HepG2 (cell line): ENCODE results near the gene ESR1. TPM values are rescaled to one million over a fixed set of nuclear protein-coding genes. Genes with fewer than 3 reads are reported as not detected.

Source experiments
- CCAR2 ChIP-seq: fragments of 200-400 bp; formaldehyde crosslinking; optimal IDR thresholded peaks from 2 replicates; pipeline ENCODE3; 2018; ENCODE audit warnings: low read depth, mild to moderate bottlenecking, low read length, moderate library complexity
- HHEX ChIP-seq: IDR thresholded peaks from 2 replicates; pipeline ENCODE4 v1.6.1; 2016; ENCODE audit warnings: control low read depth
- JARID2 ChIP-seq: sonication (generic); formaldehyde crosslinking; IDR thresholded peaks from 2 replicates; pipeline ENCODE4 v1.8.1; 2023; ENCODE audit warnings: missing genetic modification reagents, inconsistent platforms; ENCODE audit not compliant: insufficient replicate concordance
- KDM6A ChIP-seq: IDR thresholded peaks from 2 replicates; pipeline ENCODE4 v1.6.1; 2016; ENCODE audit warnings: low read depth
- KLF9 ChIP-seq: IDR thresholded peaks from 2 replicates; pipeline ENCODE4 v1.6.1; 2016; ENCODE audit warnings: low read depth
- MATR3 ChIP-seq: sonication (generic); formaldehyde crosslinking; IDR thresholded peaks from 2 replicates; pipeline ENCODE4 v1.4.0; 2020; ENCODE audit warnings: missing genetic modification reagents
- POGZ ChIP-seq: sonication (generic); formaldehyde crosslinking; IDR thresholded peaks from 2 replicates; pipeline ENCODE4 v1.4.0; 2020; ENCODE audit warnings: mild to moderate bottlenecking, missing genetic modification reagents
- SOX13 ChIP-seq, 3 experiments: fragments of 450-650 bp in 1 of 3; sonication (generic) in 1 of 3; formaldehyde crosslinking in 1 of 3; IDR thresholded peaks in 2 of 3; conservative IDR thresholded peaks in 1 of 3; 2 replicates each; pipeline versions ENCODE4 v1.5.0 to v1.6.1; 2016 to 2020; ENCODE audit warnings: antibody characterized with exemption in 1 of 3, mild to moderate bottlenecking in 1 of 3, missing compliant biosample characterization in 1 of 3, missing genetic modification reagents in 1 of 3, moderate library complexity in 1 of 3
- TBX3 ChIP-seq: fragments of 450-650 bp; IDR thresholded peaks from 2 replicates; pipeline ENCODE4 v1.6.1; 2017; ENCODE audit warnings: antibody characterized with exemption, mild to moderate bottlenecking, inconsistent platforms, borderline replicate concordance
- ZHX1 ChIP-seq: sonication (generic); formaldehyde crosslinking; IDR thresholded peaks from 2 replicates; pipeline ENCODE4 v1.8.1; 2022; ENCODE audit warnings: low read depth, mild to moderate bottlenecking, missing genetic modification reagents
- ZNF256 ChIP-seq: sonication (generic); formaldehyde crosslinking; conservative IDR thresholded peaks from 2 replicates; pipeline ENCODE4 v1.4.0; 2020; ENCODE audit warnings: missing genetic modification reagents
- ZNF414 ChIP-seq: sonication (generic); formaldehyde crosslinking; IDR thresholded peaks from 2 replicates; pipeline ENCODE4 v1.5.0; 2020; ENCODE audit warnings: missing genetic modification reagents
- ZNF432 ChIP-seq: sonication (generic); formaldehyde crosslinking; IDR thresholded peaks from 2 replicates; pipeline ENCODE4 v1.5.0; 2020; ENCODE audit warnings: missing genetic modification reagents, mild to moderate bottlenecking, borderline replicate concordance
- ZNF501 ChIP-seq: sonication (generic); formaldehyde crosslinking; IDR thresholded peaks from 2 replicates; pipeline ENCODE4 v1.5.1; 2020; ENCODE audit warnings: mild to moderate bottlenecking, moderate library complexity, missing genetic modification reagents
- ZNF761 ChIP-seq: sonication (generic); formaldehyde crosslinking; conservative IDR thresholded peaks from 2 replicates; pipeline ENCODE4 v1.4.0; 2020; ENCODE audit warnings: mild to moderate bottlenecking, missing genetic modification reagents
- ZNF839 ChIP-seq: sonication (generic); formaldehyde crosslinking; IDR thresholded peaks from 2 replicates; pipeline ENCODE4 v1.4.0; 2020; ENCODE audit warnings: missing genetic modification reagents, mild to moderate bottlenecking, borderline replicate concordance
- ZNF841 ChIP-seq: sonication (generic); formaldehyde crosslinking; IDR thresholded peaks from 2 replicates; pipeline ENCODE4 v1.8.1; 2023; ENCODE audit warnings: missing genetic modification reagents, borderline replicate concordance
- ZNF879 ChIP-seq: sonication (generic); formaldehyde crosslinking; IDR thresholded peaks from 2 replicates; pipeline ENCODE4 v1.8.1; 2023; ENCODE audit warnings: missing genetic modification reagents
- polyA plus RNA-seq, 8 experiments: library from polyadenylated mRNA; depleted of rRNA in 3 of 8; stranded (reverse) in 7 of 8; unstranded in 1 of 8; fragments of >200 nt; fragmentation: Illumina TruSeq in 4 of 8; extraction: Trizol in 4 of 8; gene quantifications; 2 replicates each; pipeline versions ENCODE4 v1.2.1 to v1.2.3, GENCODE V29; 2011 to 2016; ENCODE audit warnings: low read depth in 4 of 8, missing spikeins in 1 of 8, mixed read lengths in 1 of 8; ENCODE audit not compliant: insufficient read depth in 1 of 8
- total RNA-seq, 5 experiments: library from RNA; depleted of rRNA; stranded (reverse); fragments of >200 nt; fragmentation: Illumina TruSeq; extraction: Trizol; gene quantifications; 2 replicates each; pipeline ENCODE4 v1.2.3, GENCODE V29; 2016; ENCODE audit warnings: low read depth in 1 of 5
- TF ChIP-seq, protein P1 (sequence below): IDR thresholded peaks from 2 replicates; pipeline ENCODE4 v1.6.1; 2016; ENCODE audit warnings: low read depth, missing genetic modification reagents, missing compliant biosample characterization

ESR1 gene
- total and polyA plus RNA-seq, 2 of the 13 experiments (the other 11 are each of a cell fraction or from before 2014, with no cell fraction given), result not detected

GRCh38 chr6:152170702-152171667 is 363.5 kb downstream of the ESR1 start (continued):
- TF ChIP-seq, protein P1, sequence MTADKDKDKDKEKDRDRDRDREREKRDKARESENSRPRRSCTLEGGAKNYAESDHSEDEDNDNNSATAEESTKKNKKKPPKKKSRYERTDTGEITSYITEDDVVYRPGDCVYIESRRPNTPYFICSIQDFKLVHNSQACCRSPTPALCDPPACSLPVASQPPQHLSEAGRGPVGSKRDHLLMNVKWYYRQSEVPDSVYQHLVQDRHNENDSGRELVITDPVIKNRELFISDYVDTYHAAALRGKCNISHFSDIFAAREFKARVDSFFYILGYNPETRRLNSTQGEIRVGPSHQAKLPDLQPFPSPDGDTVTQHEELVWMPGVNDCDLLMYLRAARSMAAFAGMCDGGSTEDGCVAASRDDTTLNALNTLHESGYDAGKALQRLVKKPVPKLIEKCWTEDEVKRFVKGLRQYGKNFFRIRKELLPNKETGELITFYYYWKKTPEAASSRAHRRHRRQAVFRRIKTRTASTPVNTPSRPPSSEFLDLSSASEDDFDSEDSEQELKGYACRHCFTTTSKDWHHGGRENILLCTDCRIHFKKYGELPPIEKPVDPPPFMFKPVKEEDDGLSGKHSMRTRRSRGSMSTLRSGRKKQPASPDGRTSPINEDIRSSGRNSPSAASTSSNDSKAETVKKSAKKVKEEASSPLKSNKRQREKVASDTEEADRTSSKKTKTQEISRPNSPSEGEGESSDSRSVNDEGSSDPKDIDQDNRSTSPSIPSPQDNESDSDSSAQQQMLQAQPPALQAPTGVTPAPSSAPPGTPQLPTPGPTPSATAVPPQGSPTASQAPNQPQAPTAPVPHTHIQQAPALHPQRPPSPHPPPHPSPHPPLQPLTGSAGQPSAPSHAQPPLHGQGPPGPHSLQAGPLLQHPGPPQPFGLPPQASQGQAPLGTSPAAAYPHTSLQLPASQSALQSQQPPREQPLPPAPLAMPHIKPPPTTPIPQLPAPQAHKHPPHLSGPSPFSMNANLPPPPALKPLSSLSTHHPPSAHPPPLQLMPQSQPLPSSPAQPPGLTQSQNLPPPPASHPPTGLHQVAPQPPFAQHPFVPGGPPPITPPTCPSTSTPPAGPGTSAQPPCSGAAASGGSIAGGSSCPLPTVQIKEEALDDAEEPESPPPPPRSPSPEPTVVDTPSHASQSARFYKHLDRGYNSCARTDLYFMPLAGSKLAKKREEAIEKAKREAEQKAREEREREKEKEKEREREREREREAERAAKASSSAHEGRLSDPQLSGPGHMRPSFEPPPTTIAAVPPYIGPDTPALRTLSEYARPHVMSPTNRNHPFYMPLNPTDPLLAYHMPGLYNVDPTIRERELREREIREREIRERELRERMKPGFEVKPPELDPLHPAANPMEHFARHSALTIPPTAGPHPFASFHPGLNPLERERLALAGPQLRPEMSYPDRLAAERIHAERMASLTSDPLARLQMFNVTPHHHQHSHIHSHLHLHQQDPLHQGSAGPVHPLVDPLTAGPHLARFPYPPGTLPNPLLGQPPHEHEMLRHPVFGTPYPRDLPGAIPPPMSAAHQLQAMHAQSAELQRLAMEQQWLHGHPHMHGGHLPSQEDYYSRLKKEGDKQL (CRISPR knock-in tag), result peak; percentile 54; the same call in 1 of the 2 replicates
- TF ChIP-seq KLF9 (CRISPR knock-in tag), result peak; percentile 83; the same call in 1 of the 2 replicates
- no peak for TF ChIP-seq ZNF879
- 0 out of 2 replicates have a peak, but pooled peaks have one; percentile 46 for TF ChIP-seq ZHX1 (CRISPR knock-in tag)
- peak; percentile 72 for TF ChIP-seq JARID2 (CRISPR knock-in tag)
- peak; percentile 89 for TF ChIP-seq ZNF501 (CRISPR knock-in tag)
- TF ChIP-seq ZNF256 (CRISPR knock-in tag), result no peak
- TF ChIP-seq ZNF839 (CRISPR knock-in tag), result no peak
- TF ChIP-seq TBX3, result peak; percentile 56; the same call in 1 of the 2 replicates
- TF ChIP-seq ZNF432, result no peak
- peak; percentile 72; the same call in 1 of the 2 replicates for TF ChIP-seq KDM6A (CRISPR knock-in tag)
- TF ChIP-seq HHEX, result 0 out of 2 replicates have a peak, but pooled peaks have one; percentile 16
- no peak for TF ChIP-seq CCAR2
- peak; percentile 69 for TF ChIP-seq POGZ (CRISPR knock-in tag)
- TF ChIP-seq ZNF761 (CRISPR knock-in tag), result 0 out of 2 replicates have a peak, but pooled peaks have one; percentile 28
- TF ChIP-seq MATR3, result no peak
- TF ChIP-seq ZNF414 (CRISPR knock-in tag), result peak; percentile 92
- TF ChIP-seq SOX13 (IDR thresholded peaks at IDR 0.05), result no peak
- TF ChIP-seq SOX13 (CRISPR knock-in tag; conservative IDR thresholded peaks at IDR 0.05 in 1 of 2, IDR thresholded peaks at IDR 0.05 in 1 of 2), result peak in 1 of 2 experiments; percentile 85; a peak in 2 of 4 replicates
- TF ChIP-seq ZNF841 (CRISPR knock-in tag), result 0 out of 2 replicates have a peak, but pooled peaks have one; percentile 51
